WTC11 (cell line): ENCODE measurements around the gene GSK3B. TPM values are rescaled to one million over a fixed set of nuclear protein-coding genes. Genes with fewer than 3 reads are reported as not detected.

ENCODE experiments used
- ATAC-seq: fragments of 200-7000 bp; cut with Tn5 transposase; 2 replicates; pipeline ENCODE4 v1.10.0; 2021; ENCODE audit warnings: mild to moderate bottlenecking, moderate library complexity
- CTCF ChIA-PET: fragments of 300-600 bp; sonication (Branson Sonifier 250); formaldehyde crosslinking; loops from one replicate; lab custom pipeline; 2021; ENCODE audit warnings: antibody characterized with exemption; lab: Charles Lee
- POLR2A ChIA-PET: fragments of 350-600 bp; sonication (Branson Sonifier 250); formaldehyde crosslinking; loops from one replicate; lab custom pipeline; 2021; ENCODE audit warnings: antibody characterized with exemption; lab: Charles Lee
- DNase-seq: peaks from one replicate; pipeline ENCODE4 v3.0.0; 2021; ENCODE audit warnings: low spot score
- H3K27ac Mint-ChIP-seq: 2 replicates; pipeline ENCODE4 v1.8.0; 2021; ENCODE audit warnings: mixed read lengths
- H3K27me3 Mint-ChIP-seq: 2 replicates; pipeline ENCODE4 v1.8.0; 2021; ENCODE audit warnings: low read depth, mild to moderate bottlenecking, moderate library complexity, mixed read lengths
- H3K36me3 Mint-ChIP-seq: 2 replicates; pipeline ENCODE4 v1.8.0; 2021; ENCODE audit warnings: mixed read lengths
- H3K4me1 Mint-ChIP-seq: 2 replicates; pipeline ENCODE4 v1.8.0; 2022; ENCODE audit warnings: mixed read lengths
- H3K4me3 Mint-ChIP-seq: 2 replicates; pipeline ENCODE4 v1.8.0; 2021; ENCODE audit warnings: mild to moderate bottlenecking, moderate library complexity, mixed read lengths
- H3K9me3 Mint-ChIP-seq: 2 replicates; pipeline ENCODE4 v1.8.0; 2021; ENCODE audit warnings: mixed read lengths
- CBFB ChIP-seq: sonication (generic); formaldehyde crosslinking; IDR thresholded peaks from 2 replicates; pipeline ENCODE4 v1.8.1; 2022; ENCODE audit warnings: mild to moderate bottlenecking, low read depth, missing genetic modification reagents
- FOXK1 ChIP-seq: sonication (generic); formaldehyde crosslinking; IDR thresholded peaks from 2 replicates; pipeline ENCODE4 v1.8.0; 2022; ENCODE audit warnings: mild to moderate bottlenecking, moderate library complexity, missing genetic modification reagents
- FOXP1 ChIP-seq: sonication (generic); formaldehyde crosslinking; IDR thresholded peaks from 2 replicates; pipeline ENCODE4 v1.8.0; 2022; ENCODE audit warnings: missing genetic modification reagents, mild to moderate bottlenecking, moderate library complexity, borderline replicate concordance
- GABPB1 ChIP-seq: sonication (generic); formaldehyde crosslinking; IDR thresholded peaks from 2 replicates; pipeline ENCODE4 v1.8.1; 2023; ENCODE audit warnings: mild to moderate bottlenecking, missing genetic modification reagents
- HMGA2 ChIP-seq: fragments of 250-450 bp; sonication (Bioruptor Pico); IDR thresholded peaks from 2 replicates; pipeline ENCODE4 v1.4.0; 2021; ENCODE audit warnings: mild to moderate bottlenecking, moderate library complexity
- JAZF1 ChIP-seq: fragments of 250-450 bp; sonication (Bioruptor Pico); IDR thresholded peaks from 2 replicates; pipeline ENCODE4 v1.9.0; 2021; ENCODE audit warnings: moderate library complexity, mild to moderate bottlenecking, inconsistent platforms
- JUN ChIP-seq: sonication (generic); formaldehyde crosslinking; IDR thresholded peaks from 2 replicates; pipeline ENCODE4 v1.8.0; 2023; ENCODE audit warnings: mild to moderate bottlenecking, missing genetic modification reagents
- PRRX2 ChIP-seq: fragments of 250-450 bp; sonication (Bioruptor Pico); IDR thresholded peaks from 2 replicates; pipeline ENCODE4 v1.8.0; 2021; ENCODE audit warnings: mild to moderate bottlenecking
- RORB ChIP-seq: fragments of 250-450 bp; sonication (Bioruptor Pico); IDR thresholded peaks from 2 replicates; pipeline ENCODE4 v1.9.0; 2021; ENCODE audit warnings: mild to moderate bottlenecking
- SMAD3 ChIP-seq: sonication (generic); formaldehyde crosslinking; IDR thresholded peaks from 2 replicates; pipeline ENCODE4 v1.8.0; 2022; ENCODE audit warnings: missing genetic modification reagents, mild to moderate bottlenecking, borderline replicate concordance
- ZNF138 ChIP-seq: sonication (generic); formaldehyde crosslinking; conservative IDR thresholded peaks from 2 replicates; pipeline ENCODE4 v1.8.1; 2022; ENCODE audit warnings: mild to moderate bottlenecking, moderate library complexity, missing genetic modification reagents
- ZNF232 ChIP-seq: sonication (generic); formaldehyde crosslinking; IDR thresholded peaks from 2 replicates; pipeline ENCODE4 v1.8.0; 2022; ENCODE audit warnings: mild to moderate bottlenecking, missing genetic modification reagents
- ZNF671 ChIP-seq: fragments of 250-450 bp; sonication (Bioruptor Pico); IDR thresholded peaks from 2 replicates; pipeline ENCODE4 v1.8.0; 2021; ENCODE audit warnings: mild to moderate bottlenecking
- total RNA-seq: library from RNA; stranded (reverse); gene quantifications from 3 replicates; pipeline ENCODE4 v1.2.3, GENCODE V29; 2021
- TF ChIP-seq, protein P1 (sequence below): sonication (generic); formaldehyde crosslinking; IDR thresholded peaks from 2 replicates; pipeline ENCODE4 v1.8.1; 2022; ENCODE audit warnings: low read depth, missing genetic modification reagents, borderline replicate concordance
- TF ChIP-seq, protein P2 (sequence below): sonication (generic); formaldehyde crosslinking; IDR thresholded peaks from 2 replicates; pipeline ENCODE4 v1.8.1; 2023; ENCODE audit warnings: mild to moderate bottlenecking, missing genetic modification reagents
- TF ChIP-seq, protein P3 (sequence below): fragments of 200-600 bp; IDR thresholded peaks from 2 replicates; pipeline ENCODE4 v1.8.0; 2022; ENCODE audit warnings: antibody characterized with exemption
- TF ChIP-seq, protein P4 (sequence below): sonication (generic); formaldehyde crosslinking; IDR thresholded peaks from 2 replicates; pipeline ENCODE4 v1.8.0; 2023; ENCODE audit warnings: missing genetic modification reagents, mild to moderate bottlenecking, borderline replicate concordance
- TF ChIP-seq, protein P5 (sequence below): fragments of 250-450 bp; sonication (Bioruptor Pico); IDR thresholded peaks from 2 replicates; pipeline ENCODE4 v1.9.0; 2021; ENCODE audit warnings: moderate library complexity, mild to moderate bottlenecking, inconsistent platforms, borderline replicate concordance

The GSK3B gene
- total RNA-seq, 1 experiment from 2014 or later: 48.9 TPM

DNA sequence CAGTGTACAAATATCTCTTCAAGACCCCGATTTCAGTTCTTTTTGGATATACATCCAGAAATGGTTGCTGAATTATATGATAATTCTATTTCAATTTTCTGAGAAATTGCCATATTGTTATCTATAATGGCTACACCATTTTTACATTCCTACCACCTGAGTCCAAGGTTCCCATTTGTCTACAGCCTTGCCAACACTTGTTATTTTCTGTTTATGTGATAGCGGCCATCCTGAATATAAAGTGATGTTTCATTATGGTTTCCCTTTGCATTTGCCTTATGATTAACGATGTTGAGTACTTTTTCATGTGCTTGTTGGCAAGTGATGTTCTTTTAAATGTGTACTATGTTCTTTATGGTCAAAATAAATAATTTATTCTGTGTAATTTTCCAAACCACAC is 303.9 kb downstream of the GSK3B start:
- CTCF ChIA-PET: no interaction called here
- Mint-ChIP-seq H3K27ac (no peak overlapping the region), H3K36me3 (no peaks in the 10 kb centered on the region), H3K9me3 (peaks cover 14% of the 10 kb centered on the region), H3K27me3 (no peaks in the 10 kb centered on the region), H3K4me3 (no peak overlapping the region), H3K4me1 (peaks cover 5% of the 10 kb centered on the region)
- ATAC-seq: no peak
- no peak for TF ChIP-seq RORB
- no peak for TF ChIP-seq FOXK1 (CRISPR knock-in tag)
- no peak for TF ChIP-seq HMGA2 (CRISPR knock-in tag)
- no peak for TF ChIP-seq GABPB1 (CRISPR knock-in tag)
- TF ChIP-seq CBFB (CRISPR knock-in tag): no peak
- no peak for TF ChIP-seq JAZF1
- TF ChIP-seq FOXP1 (CRISPR knock-in tag): no peak
- TF ChIP-seq, protein P1, sequence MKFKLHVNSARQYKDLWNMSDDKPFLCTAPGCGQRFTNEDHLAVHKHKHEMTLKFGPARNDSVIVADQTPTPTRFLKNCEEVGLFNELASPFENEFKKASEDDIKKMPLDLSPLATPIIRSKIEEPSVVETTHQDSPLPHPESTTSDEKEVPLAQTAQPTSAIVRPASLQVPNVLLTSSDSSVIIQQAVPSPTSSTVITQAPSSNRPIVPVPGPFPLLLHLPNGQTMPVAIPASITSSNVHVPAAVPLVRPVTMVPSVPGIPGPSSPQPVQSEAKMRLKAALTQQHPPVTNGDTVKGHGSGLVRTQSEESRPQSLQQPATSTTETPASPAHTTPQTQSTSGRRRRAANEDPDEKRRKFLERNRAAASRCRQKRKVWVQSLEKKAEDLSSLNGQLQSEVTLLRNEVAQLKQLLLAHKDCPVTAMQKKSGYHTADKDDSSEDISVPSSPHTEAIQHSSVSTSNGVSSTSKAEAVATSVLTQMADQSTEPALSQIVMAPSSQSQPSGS (CRISPR knock-in tag): no peak
- TF ChIP-seq, protein P2, sequence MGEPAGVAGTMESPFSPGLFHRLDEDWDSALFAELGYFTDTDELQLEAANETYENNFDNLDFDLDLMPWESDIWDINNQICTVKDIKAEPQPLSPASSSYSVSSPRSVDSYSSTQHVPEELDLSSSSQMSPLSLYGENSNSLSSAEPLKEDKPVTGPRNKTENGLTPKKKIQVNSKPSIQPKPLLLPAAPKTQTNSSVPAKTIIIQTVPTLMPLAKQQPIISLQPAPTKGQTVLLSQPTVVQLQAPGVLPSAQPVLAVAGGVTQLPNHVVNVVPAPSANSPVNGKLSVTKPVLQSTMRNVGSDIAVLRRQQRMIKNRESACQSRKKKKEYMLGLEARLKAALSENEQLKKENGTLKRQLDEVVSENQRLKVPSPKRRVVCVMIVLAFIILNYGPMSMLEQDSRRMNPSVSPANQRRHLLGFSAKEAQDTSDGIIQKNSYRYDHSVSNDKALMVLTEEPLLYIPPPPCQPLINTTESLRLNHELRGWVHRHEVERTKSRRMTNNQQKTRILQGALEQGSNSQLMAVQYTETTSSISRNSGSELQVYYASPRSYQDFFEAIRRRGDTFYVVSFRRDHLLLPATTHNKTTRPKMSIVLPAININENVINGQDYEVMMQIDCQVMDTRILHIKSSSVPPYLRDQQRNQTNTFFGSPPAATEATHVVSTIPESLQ: no peak
- TF ChIP-seq PRRX2: no peak
- TF ChIP-seq, protein P3, sequence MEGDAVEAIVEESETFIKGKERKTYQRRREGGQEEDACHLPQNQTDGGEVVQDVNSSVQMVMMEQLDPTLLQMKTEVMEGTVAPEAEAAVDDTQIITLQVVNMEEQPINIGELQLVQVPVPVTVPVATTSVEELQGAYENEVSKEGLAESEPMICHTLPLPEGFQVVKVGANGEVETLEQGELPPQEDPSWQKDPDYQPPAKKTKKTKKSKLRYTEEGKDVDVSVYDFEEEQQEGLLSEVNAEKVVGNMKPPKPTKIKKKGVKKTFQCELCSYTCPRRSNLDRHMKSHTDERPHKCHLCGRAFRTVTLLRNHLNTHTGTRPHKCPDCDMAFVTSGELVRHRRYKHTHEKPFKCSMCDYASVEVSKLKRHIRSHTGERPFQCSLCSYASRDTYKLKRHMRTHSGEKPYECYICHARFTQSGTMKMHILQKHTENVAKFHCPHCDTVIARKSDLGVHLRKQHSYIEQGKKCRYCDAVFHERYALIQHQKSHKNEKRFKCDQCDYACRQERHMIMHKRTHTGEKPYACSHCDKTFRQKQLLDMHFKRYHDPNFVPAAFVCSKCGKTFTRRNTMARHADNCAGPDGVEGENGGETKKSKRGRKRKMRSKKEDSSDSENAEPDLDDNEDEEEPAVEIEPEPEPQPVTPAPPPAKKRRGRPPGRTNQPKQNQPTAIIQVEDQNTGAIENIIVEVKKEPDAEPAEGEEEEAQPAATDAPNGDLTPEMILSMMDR: no peak
- no peak for TF ChIP-seq JUN (CRISPR knock-in tag)
- TF ChIP-seq, protein P4, sequence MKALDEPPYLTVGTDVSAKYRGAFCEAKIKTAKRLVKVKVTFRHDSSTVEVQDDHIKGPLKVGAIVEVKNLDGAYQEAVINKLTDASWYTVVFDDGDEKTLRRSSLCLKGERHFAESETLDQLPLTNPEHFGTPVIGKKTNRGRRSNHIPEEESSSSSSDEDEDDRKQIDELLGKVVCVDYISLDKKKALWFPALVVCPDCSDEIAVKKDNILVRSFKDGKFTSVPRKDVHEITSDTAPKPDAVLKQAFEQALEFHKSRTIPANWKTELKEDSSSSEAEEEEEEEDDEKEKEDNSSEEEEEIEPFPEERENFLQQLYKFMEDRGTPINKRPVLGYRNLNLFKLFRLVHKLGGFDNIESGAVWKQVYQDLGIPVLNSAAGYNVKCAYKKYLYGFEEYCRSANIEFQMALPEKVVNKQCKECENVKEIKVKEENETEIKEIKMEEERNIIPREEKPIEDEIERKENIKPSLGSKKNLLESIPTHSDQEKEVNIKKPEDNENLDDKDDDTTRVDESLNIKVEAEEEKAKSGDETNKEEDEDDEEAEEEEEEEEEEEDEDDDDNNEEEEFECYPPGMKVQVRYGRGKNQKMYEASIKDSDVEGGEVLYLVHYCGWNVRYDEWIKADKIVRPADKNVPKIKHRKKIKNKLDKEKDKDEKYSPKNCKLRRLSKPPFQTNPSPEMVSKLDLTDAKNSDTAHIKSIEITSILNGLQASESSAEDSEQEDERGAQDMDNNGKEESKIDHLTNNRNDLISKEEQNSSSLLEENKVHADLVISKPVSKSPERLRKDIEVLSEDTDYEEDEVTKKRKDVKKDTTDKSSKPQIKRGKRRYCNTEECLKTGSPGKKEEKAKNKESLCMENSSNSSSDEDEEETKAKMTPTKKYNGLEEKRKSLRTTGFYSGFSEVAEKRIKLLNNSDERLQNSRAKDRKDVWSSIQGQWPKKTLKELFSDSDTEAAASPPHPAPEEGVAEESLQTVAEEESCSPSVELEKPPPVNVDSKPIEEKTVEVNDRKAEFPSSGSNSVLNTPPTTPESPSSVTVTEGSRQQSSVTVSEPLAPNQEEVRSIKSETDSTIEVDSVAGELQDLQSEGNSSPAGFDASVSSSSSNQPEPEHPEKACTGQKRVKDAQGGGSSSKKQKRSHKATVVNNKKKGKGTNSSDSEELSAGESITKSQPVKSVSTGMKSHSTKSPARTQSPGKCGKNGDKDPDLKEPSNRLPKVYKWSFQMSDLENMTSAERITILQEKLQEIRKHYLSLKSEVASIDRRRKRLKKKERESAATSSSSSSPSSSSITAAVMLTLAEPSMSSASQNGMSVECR (CRISPR knock-in tag): no peak
- no peak for TF ChIP-seq ZNF232 (CRISPR knock-in tag)
- TF ChIP-seq SMAD3: no peak
- no peak for TF ChIP-seq ZNF138
- TF ChIP-seq, protein P5, sequence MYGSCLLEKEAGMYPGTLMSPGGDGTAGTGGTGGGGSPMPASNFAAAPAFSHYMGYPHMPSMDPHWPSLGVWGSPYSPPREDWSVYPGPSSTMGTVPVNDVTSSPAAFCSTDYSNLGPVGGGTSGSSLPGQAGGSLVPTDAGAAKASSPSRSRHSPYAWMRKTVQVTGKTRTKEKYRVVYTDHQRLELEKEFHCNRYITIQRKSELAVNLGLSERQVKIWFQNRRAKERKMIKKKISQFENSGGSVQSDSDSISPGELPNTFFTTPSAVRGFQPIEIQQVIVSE (CRISPR knock-in tag): no peak
- no peak for TF ChIP-seq ZNF671 (CRISPR knock-in tag)
- no peak for DNase-seq
- POLR2A ChIA-PET: no interaction called here
